Measurements from ENCODE around the gene DHPS. TPM values are rescaled to one million over a fixed set of nuclear protein-coding genes. Genes with fewer than 3 reads are reported as not detected.

The DHPS gene
- total and polyA plus RNA-seq, 2 of the 13 experiments (the other 11 are each of a cell fraction or from before 2014, with no cell fraction given), result 43.3 to 84.3 TPM

DNA sequence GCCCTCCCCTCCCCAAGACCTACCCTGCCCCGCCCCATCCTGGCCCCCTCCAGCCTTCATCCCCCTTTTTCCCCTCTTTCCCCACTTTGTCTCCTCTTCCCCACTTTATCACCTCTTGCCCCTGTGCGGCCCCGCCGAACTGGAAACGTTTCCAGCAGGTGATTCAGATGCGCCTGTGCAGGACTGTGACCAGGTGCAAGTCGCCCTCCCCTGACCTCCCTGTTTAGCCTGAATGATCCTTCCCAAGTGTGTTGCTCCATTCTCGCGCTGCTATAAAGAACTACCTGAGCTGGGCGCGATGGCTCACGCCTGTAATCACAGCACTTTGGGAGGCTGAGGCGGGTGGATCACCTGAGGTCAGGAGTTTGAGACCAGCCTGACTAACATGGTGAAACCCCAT lies 45.0 kb downstream of the DHPS start:
- ChIA-PET POLR2A (no interaction called here), CTCF (ENCODE audit: low intra/inter-chr PET ratio, low total read pairs) (no interaction called here)
- Histone ChIP-seq H3K4me3 (replicated peaks in 1 of 3; ENCODE audit: insufficient read depth in 1 of 3, low read depth in 2 of 3, low read length in 3 of 3) (no peak overlapping the region), H3K79me2 (ENCODE audit: insufficient read depth, low read length) (no peaks in the 10 kb centered on the region), H4K20me1 (ENCODE audit: insufficient read depth, low read length) (no peaks in the 10 kb centered on the region), H2AFZ (ENCODE audit: low read length) (no peak overlapping the region), H3K36me3 (replicated peaks in 1 of 2; ENCODE audit: control insufficient read depth in 1 of 2, insufficient read depth in 2 of 2, low read length in 2 of 2) (no peaks in the 10 kb centered on the region), H3K4me2 (ENCODE audit: low read depth, low read length) (no peak overlapping the region), H3K4me1 (ENCODE audit: insufficient read depth, low read length) (peaks cover 11% of the 10 kb centered on the region; the same call in 1 of the 2 replicates), H3K9ac (ENCODE audit: insufficient read depth, low read depth, low read length) (no peak overlapping the region), H3K27me3 (ENCODE audit: control insufficient read depth in 1 of 2, insufficient read depth in 2 of 2, low read length in 2 of 2) (no peaks in the 10 kb centered on the region), H3K27ac (ENCODE audit: extremely low read length, insufficient read depth, low read length) (no peak overlapping the region), H3K9me3 (ENCODE audit: low read length) (no peaks in the 10 kb centered on the region)
- no TSS peak for BruUV-seq (replicated peaks)
- no peak for FAIRE-seq
- WGBS (ENCODE audit: low lambda C conversion rate), result 95% methylated on average over 13 of the region's 13 CpGs
- no peak for DNase-seq (ENCODE audit: low spot score)
- TF ChIP-seq ZNF773 (CRISPR knock-in tag; IDR thresholded peaks at IDR 0.05; ENCODE audit: borderline replicate concordance), result no peak
- TF ChIP-seq POLR2AphosphoS5 (IDR thresholded peaks at IDR 0.05; ENCODE audit: low read depth, low read length), result no peak
- TF ChIP-seq, protein P1, sequence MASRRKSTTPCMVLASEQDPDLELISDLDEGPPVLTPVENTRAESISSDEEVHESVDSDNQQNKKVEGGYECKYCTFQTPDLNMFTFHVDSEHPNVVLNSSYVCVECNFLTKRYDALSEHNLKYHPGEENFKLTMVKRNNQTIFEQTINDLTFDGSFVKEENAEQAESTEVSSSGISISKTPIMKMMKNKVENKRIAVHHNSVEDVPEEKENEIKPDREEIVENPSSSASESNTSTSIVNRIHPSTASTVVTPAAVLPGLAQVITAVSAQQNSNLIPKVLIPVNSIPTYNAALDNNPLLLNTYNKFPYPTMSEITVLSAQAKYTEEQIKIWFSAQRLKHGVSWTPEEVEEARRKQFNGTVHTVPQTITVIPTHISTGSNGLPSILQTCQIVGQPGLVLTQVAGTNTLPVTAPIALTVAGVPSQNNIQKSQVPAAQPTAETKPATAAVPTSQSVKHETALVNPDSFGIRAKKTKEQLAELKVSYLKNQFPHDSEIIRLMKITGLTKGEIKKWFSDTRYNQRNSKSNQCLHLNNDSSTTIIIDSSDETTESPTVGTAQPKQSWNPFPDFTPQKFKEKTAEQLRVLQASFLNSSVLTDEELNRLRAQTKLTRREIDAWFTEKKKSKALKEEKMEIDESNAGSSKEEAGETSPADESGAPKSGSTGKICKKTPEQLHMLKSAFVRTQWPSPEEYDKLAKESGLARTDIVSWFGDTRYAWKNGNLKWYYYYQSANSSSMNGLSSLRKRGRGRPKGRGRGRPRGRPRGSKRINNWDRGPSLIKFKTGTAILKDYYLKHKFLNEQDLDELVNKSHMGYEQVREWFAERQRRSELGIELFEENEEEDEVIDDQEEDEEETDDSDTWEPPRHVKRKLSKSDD (CRISPR knock-in tag; IDR thresholded peaks at IDR 0.05; ENCODE audit: low read depth), result no peak
- TF ChIP-seq, protein P2, sequence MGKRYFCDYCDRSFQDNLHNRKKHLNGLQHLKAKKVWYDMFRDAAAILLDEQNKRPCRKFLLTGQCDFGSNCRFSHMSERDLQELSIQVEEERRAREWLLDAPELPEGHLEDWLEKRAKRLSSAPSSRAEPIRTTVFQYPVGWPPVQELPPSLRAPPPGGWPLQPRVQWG (CRISPR knock-in tag; IDR thresholded peaks at IDR 0.05; ENCODE audit: borderline replicate concordance, low read depth), result no peak
- no peak for TF ChIP-seq GTF2F1 (IDR thresholded peaks at IDR 0.05; ENCODE audit: low read length)
- TF ChIP-seq RBM39 (IDR thresholded peaks at IDR 0.05; ENCODE audit: low read depth, low read length, poor library complexity, severe bottlenecking), result no peak
- no peak for TF ChIP-seq ZNF768 (CRISPR knock-in tag; IDR thresholded peaks at IDR 0.05)
- TF ChIP-seq MIER2 (CRISPR knock-in tag; IDR thresholded peaks at IDR 0.05), result no peak
- no peak for TF ChIP-seq ZBTB42 (CRISPR knock-in tag; IDR thresholded peaks at IDR 0.05)
- TF ChIP-seq XRCC5 (optimal IDR thresholded peaks at IDR 0.05; ENCODE audit: low read length), result no peak
- TF ChIP-seq, protein P3, sequence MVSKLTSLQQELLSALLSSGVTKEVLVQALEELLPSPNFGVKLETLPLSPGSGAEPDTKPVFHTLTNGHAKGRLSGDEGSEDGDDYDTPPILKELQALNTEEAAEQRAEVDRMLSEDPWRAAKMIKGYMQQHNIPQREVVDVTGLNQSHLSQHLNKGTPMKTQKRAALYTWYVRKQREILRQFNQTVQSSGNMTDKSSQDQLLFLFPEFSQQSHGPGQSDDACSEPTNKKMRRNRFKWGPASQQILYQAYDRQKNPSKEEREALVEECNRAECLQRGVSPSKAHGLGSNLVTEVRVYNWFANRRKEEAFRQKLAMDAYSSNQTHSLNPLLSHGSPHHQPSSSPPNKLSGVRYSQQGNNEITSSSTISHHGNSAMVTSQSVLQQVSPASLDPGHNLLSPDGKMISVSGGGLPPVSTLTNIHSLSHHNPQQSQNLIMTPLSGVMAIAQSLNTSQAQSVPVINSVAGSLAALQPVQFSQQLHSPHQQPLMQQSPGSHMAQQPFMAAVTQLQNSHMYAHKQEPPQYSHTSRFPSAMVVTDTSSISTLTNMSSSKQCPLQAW (CRISPR knock-in tag; IDR thresholded peaks at IDR 0.05), result no peak
- ATAC-seq, result no peak
- in situ Hi-C loops (cut with HindIII; ENCODE audit: extremely low pct_ligation_motif_present, low pct_unique_long_range_greater_than_20kb) (no loop called here), intact Hi-C loops (cut with micrococcal nuclease; ENCODE audit: unreplicated experiment) (no loop called here)
